Activated CD8-positive, alpha-beta memory T cell treated with anti-CD3 and anti-CD28 coated beads, Interleukin-2, amount 50 U/mL, for 48 hours (primary cell): ENCODE data around the gene GIGYF1.
A peak's percentile ranks its signal among the peaks of the same experiment; 100 is the strongest.

Experiments
- DNase-seq: peaks from one replicate; pipeline ENCODE4 v3.0.0-alpha.2; 2020

Gene GIGYF1

DNA sequence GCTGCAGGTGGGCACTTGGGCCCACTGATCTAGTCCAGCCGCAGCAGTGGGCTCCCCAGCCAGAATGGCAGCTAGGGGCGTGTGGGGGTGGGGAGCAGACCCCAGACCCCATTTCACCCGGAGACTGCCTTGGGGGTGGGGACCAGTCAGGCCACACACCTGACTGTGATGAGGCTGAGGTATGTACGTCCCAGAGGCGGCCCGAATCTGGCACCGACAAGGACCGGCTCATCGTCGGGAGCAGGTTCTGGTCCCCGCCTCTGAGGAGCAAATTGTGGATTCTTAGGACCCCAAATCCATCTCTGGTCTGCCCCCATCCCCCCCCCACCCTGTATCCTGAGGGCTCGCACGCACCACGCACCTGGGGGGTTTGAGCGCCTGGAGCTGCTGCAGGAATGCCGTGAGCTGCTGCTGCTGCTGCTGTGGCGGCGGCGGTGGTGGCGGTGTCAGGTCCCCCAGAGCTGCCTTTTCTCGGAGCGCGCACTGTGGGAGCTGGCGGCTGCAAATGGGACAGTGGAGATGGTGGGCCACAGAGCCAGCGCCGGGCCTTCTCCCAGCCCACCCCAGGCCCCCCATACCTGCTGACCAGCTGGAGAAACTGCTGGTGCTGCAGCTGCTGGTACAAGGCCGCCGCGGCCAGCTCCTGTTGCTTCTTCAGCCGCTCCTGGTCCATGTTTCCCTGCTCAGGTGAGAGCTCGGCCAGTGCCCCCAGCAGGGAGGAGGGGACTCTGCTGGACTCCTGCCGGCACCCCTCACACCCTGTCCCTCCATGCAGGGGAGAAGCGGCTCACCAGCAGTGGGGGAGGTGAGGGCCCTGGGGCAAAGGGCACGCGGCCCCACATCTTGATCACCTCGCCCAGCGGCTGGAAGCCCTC is 10.2 kb downstream of the GIGYF1 start:
- DNase-seq, result no peak

DNA sequence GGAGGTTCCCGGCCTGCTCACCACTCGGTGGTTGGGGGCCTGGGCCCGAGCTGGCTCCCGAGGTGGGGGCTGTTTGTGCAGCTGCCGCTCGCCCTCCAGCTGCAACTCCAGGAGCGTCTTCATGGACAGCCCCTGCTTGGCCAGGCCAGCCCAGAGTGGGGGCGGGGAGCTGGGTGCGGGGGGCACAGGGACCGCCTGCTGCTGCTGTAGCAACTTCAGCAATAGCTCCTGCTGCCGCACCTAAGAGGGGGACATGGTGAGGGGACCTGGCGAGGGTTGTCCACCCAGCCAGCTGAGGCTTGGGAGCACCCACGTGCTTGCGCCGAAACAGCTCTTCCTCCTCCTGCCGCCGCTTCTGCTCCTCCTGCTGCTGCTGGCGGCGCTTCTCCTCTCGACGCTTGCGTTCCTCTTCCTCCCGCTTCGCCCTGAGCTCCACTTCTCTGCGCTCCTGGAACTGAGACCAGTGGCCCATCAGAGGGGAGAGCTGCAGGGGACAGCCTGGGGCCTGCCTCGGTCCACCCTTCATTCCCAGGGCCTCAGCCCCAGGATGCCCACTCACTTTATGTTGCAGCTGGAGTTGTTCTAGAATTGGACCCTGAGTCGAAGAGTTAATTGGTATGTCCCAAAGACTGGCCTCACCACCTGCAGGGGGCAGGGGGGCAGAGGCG is 10.9 kb downstream of the GIGYF1 start:
- DNase-seq, result peak; percentile 52

DNA sequence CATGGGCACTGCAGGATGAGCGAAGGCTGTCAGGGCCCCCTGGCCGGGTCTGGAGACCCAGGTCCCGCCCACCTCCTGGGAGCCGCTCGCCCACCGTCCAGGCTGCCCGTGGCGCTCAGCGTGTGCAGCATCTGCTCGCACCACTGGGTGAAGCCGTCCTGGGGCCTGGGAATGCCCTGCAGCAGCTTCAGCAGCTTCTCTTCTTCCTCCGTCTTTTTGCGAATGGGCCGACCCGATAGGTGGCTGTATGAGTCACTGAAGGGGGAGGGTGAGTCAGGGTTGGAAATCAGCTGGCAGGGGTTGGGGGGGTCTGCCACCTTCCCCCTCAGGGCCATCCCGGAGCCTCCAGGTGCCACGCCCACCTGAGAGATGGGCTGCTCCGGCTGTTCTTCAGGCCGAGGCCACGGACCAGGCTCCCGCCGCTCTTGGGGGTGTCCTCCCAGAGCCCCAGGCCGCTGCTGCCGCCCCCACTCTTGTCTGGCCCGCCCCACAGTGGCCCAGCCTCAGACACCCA is 11.8 kb downstream of the GIGYF1 start:
- peak; percentile 54 for DNase-seq

DNA sequence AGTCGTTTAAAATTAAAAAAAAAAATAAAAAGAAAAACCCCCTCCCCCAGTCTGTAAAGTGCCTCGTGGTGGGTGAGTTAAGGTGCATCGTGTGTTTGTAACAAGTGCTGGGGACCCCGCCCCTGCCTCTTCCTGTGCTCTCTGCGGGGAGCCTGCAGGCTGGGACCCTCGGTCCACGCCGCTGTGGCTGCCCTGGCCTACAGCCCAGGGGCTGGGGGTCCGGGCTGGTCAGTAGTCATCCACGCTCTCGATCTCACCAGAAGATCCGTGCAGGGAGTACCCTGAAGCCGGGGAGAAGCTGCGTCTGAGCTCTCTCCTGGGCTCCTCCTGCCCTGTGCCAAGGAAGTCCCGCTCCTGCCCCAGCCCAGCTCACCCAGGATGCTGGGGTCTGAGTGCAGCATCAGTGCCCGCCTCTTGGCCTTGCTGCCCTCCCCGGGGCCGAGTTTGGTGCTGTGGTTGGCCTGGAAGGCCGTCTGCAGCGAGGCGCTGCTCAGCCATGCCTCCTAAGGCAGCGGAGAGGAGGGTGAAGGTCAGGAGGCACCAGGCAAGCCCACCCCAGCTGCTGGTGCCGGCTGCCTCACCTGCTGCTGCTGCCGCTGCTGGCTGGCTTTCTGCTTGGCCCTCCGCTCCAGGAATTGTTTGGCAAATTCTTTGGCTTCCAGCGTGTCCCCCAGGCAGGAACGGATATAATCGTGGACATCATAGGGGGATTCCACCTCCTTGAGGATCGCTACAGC is 12.4 kb downstream of the GIGYF1 start:
- no peak for DNase-seq

DNA sequence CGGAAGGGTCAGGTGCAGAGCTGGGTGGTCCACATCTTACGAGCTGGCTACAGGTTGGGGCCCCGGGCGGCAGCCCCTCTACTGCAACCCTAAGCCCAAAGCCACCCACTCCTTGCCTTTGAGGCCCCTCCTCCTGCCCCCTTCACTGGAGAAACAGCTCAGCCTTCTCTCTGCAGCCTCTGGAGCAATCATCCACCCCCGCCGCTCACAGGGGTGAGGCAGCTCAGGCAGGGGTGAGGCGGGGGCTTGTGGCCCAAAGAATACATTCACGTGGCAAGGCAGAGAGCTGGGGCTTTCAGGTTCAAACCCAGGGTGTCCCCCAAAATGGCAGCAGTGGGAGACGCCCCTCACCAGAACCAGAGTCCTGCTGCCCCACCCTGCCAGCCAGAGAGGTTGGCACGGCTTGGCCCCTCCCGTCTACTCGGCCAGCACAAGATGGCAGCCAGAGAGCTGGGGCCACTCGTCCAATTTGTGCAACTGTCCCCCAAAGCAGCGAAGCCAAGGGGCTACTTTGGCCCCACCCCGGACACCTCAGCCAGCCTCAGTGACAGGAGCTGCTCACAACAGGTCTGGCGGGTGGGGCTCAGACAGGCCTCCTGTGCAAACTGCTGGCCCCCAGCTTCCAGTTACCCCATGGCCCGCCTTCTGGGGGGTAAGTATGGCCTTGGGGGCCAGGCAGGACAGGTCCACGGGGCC is 13.3 kb downstream of the GIGYF1 start:
- peak; percentile 58 for DNase-seq

DNA sequence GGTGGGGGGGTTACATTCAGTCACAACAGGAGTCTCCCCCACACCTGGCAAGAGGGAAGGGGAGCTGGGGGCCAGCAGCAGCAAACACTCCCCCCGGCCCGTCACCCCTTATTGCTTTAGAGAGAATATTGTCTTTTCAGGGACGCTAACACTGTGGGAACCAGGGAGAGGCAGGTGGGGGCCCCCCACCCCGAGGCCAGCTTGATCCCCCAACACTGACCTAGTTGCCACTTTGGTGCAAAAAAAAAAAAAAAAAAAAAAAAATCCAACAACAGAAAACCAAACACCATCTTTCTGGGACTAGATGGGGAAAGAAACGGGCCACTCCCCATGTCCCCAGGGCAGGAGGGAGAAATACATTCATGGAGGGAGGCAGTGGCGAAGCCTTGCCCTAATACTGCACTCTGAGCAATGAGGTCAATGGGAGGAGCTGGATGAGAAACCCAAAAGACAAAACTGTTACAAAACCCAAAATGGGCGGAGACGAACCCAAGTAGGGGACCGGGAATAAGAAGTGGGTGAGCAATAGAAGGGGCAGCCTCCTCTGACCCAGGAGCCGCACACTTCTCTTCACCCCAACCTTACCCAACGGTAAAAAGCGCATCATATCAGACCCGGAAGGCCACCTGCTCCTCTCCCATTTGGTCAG is 14.0 kb downstream of the GIGYF1 start:
- no peak for DNase-seq

DNA sequence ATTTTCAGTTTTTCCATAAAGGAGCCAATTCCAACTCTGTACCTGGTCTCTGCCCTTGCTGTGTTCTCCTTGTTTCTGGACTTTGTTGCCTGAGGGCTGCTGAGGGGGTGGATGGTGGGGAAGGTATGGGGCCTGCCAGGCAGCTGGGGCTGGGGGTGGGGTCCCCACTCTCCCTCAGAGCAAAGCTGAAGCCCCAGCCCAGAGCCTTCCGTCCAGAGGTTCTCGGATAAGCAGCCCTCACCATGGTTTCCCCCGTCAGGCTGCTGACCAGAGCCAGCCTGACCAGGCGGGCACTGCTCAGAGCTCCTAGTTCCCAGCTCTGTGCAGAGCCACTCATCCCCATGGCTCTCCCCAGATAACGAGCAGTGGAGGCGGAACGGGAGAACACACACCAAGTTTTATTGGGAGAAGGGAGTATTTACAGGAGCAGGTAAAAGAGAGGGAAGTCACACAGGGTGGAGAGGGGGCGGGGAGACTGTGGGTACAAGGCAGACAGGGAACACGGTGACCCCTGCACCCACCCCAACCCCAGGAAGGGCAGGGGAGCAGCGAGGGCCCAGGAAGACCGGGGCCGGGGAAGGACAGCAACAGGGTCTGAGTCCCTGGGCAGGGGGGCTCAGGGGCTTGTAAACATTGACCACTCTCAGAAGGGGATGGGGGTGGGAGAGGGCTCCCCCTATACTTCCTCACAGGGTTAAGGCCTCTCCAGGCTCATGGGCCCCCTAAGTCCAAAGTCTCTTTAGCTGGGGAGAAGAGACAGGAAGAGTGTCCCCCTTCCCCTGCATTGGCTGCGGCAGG is 14.7 kb downstream of the GIGYF1 start:
- no peak for DNase-seq

DNA sequence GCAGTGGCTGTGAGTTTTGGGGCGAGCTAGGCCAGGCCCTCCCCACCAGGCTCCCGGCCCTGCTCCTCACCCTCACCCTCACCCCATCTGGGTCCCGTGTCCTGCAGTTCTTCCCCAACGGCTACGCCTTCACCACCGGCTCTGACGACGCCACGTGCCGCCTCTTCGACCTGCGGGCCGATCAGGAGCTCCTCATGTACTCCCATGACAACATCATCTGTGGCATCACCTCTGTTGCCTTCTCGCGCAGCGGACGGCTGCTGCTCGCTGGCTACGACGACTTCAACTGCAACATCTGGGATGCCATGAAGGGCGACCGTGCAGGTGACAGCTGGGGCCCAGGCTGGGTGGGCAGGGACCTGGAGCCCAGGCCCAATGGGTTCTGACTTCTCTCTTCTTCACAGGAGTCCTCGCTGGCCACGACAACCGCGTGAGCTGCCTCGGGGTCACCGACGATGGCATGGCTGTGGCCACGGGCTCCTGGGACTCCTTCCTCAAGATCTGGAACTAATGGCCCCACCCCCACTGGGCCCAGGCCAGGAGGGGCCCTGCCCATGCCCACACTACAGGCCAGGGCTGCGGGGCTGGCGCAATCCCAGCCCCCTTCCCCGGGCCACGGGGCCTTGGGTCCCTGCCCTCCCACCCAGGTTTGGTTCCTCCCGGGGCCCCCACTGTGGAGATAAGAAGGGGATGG is 15.6 kb downstream of the GIGYF1 start:
- DNase-seq, result no peak

DNA sequence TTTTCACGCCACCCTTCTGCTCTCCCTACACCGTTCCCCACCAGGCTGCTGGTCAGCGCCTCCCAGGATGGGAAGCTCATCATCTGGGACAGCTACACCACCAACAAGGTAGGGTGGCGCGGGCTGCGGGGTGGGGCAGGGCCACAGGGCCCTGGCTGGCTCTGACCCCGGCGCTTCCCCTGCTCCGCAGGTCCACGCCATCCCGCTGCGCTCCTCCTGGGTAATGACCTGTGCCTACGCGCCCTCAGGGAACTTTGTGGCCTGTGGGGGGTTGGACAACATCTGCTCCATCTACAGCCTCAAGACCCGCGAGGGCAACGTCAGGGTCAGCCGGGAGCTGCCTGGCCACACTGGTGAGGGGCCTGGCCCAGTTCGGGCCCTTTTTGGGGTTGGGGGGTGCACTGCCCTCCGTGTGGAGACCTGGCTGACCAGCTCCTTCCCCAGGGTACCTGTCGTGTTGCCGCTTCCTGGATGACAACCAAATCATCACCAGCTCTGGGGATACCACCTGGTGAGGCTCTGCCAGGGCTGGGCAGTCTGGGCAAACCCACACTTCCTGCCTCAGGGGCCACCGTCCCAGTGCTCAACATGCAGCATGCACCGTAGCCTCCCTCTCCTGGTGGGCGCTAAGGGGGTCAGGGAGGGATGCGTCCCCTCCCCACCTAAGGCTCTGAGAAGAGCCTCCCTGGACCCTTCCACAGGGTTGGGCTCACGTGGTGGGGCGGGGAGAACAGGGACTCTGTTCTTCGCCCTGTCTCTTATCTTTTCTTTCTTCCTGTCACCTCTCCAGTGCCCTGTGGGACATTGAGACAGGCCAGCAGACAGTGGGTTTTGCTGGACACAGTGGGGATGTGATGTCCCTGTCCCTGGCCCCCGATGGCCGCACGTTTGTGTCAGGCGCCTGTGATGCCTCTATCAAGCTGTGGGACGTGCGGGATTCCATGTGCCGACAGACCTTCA is 16.5 kb downstream of the GIGYF1 start:
- DNase-seq, result peak; percentile 53

DNA sequence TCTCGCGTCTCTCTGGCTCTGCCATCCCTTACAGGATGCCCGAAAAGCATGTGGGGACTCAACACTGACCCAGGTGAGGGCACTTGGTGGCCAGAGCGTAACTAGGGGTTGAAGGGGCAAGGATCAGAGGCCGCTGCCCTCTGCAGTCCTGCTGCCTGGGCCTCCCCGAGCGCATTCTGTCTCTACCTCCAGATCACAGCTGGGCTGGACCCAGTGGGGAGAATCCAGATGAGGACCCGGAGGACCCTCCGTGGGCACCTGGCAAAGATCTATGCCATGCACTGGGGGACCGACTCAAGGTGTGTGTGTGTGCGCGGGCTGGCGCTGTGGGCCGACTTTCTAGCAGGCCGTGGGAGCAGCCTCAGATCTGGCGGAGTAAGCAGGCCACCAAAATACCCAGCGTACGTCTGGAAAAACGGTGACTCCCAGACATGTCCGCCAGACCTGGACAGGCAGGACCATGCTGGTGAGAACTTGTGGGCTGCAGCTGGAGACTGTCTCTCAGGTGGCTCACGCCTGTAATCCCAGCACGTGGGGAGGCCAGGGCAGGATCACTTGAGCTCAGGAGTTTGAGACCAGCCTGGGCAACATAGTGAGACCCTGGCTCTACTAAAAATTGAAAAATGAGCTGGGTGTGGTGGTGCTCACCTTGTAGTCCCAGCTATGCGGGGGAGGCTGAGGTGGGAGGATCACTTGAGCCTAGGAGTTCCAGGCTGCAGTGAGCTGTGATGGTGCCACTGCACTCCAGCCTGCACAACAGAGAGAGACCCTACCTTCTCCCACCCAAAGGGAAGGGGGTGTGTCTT is 17.3 kb downstream of the GIGYF1 start:
- peak; percentile 55 for DNase-seq

DNA sequence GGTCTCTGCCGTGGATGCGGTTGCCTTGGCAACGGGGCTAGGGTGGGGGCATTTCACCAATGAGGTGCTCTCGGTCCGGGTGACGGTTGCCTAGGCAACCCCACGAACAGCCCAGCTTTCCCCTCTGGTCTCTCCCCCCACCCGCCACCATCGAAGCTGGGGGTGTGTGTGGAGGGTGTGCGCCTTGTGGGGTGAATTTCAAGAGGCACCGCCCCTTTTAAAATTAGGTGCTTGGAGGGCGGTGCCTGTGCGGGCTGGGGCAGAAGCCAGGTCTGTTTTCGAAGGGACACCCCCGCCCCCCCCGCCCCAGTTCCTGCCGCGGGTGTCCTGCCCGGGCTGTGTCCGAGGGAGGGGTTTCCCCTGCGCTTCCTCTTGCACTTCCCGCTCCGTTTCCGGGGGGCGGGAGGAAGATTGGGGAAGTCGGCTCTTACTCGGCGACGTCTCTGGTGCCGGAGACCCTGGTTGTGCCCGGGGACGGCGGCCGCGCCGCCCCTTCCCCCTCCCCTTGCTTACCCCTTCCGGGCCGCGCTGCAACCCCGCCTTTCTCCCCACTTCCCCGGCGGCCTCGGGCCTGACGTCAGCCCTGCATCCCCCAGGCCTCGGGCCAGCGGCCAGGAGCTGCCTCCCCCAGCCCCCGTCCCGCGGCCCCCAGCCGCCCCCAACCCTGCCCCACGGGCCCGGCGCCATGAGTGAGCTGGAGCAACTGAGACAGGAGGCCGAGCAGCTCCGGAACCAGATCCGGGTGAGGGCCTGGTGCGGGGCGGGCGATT is 18.3 kb downstream of the GIGYF1 start:
- peak; percentile 85 for DNase-seq

DNA sequence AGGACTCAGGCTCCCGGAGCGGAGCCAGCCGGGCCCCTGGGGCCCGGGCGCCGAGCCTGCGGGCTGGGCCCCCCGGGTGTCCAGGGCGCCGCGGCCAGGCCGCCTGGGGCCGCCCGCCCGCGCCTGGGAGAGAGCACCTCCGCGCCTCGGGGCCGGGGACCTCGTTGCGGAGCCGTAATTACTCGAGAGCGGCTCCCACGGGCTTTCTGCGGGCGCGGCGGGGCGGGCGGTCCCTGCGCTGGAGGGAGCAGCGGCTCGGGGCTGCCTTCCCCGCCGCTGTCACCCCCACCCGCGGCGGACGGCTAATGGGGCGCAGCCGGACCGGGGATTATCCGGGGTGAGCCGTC is 19.0 kb downstream of the GIGYF1 start:
- DNase-seq, result no peak

DNA sequence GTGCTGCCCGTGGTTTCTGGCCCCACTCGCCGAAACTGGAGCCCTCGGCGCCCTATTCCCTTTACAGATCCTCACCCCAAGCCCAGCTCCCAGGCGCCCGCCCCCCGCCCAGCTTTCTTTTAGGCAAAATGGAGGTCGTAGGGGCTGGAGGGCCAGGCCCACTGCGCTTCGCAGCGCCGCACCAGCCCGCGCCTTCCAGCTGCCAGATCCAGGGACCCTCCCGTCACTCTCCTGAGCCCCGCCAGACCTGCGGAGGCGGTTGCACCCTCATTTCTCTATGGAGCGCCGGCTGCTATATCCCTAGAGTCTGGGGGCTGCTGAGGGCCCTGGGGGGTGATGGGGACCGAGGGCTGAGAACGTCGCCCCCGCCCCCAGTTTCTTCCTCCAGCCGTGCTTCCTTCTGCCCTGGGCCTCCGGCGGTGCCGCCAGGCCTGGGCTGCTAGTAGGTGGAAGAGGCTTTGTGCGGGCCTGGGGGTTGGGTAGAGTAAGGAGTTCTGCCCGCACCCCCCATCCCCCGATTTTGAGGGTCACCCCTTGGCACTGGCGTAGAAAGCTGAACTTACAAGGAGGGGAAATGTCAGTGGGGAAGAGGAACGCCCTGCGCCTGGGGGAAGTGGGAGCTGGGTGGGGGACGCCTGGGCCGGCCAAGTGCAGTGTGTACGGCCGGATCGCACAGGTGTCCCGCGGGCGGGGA is 19.5 kb downstream of the GIGYF1 start:
- peak; percentile 75 for DNase-seq

DNA sequence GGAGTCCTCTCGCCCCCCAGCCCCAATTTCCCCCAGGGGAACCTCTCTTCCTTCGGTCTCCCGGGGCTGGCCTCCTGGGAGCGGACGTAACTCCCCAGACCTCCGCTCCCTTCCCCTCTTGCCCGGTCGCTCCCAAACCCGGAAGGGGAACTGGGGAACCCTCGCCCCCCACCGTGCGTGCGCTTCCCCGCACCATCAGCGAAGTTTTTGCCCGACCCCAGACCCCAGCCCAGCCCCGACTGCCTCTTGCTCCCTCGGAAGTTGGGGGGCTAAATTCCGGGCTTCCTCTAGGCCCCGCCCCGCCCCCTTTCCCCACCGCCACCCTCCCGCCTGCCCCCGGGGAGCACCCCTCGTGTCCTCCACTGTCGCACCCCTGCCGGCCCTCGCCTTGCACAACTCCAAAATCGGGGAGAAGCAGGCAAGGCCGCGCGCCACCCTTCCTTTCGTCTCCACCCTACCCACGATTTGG is 20.1 kb downstream of the GIGYF1 start:
- no peak for DNase-seq

DNA sequence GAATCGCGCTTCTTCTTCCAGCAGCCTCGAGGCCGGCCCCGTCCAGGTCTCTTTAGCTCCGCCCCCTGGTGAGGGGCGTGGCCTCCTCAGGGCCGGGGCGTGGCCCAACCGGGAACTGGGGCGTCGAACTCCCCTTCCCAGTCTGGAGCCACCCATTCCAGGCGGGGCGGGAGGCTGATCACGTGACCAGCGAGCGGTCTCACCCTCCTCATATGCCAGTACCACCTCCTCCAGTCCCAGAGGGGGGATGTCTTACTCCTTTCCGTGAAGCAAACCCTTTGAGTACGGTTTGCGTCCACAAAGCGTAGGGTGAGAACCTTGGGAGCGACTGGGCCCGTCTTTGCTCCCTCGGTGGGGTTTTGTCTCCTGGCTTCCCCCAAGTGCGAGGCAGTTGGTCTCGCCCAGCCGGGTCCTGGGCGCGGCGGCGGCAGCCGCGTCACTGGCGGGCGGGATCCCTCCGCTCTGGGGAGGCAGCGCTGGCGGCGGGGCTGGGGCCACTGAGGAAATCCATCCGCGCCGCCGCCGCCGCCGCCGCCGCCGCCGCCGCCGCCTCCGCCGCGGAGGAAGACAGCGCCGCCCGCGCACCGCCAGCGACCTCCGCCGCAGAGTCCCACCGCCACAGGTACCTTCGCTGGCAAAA is 20.6 kb downstream of the GIGYF1 start, which contains the start of gene GNB2:
Gene GNB2, plus strand, starts transcription at position 439 of the 640 bp plus-strand sequence. CDS start 2,526 bp downstream, outside the sequence.
- peak; percentile 100 for DNase-seq
